B cell (primary cell): Measurements from ENCODE around the gene OTULINL. TPM values are rescaled to one million over a fixed set of nuclear protein-coding genes. Genes with fewer than 3 reads are reported as not detected.

Experiments
- ATAC-seq: fragments of 200-7000 bp; cut with Tn5 transposase; one replicate; pipeline ENCODE4 v1.10.0; 2021; ENCODE audit warnings: low read depth, mild to moderate bottlenecking, moderate number of reproducible peaks, moderate library complexity
- CTCF ChIA-PET: fragments of 350-600 bp; sonication (Branson Sonifier 250); formaldehyde crosslinking; loops from one replicate; lab custom pipeline; 2021; ENCODE audit warnings: antibody characterized with exemption, inconsistent platforms; lab: Charles Lee
- POLR2A ChIA-PET: fragments of 350-600 bp; sonication (Branson Sonifier 250); formaldehyde crosslinking; loops from one replicate; lab custom pipeline; 2021; ENCODE audit warnings: antibody characterized with exemption; lab: Charles Lee
- DNase-seq: peaks from one replicate; pipeline ENCODE4 v3.0.0; 2013
- H2AFZ ChIP-seq: 2 replicates; pipeline ENCODE4 v1.6.1; 2012; ENCODE audit warnings: mild to moderate bottlenecking, low read depth, low read length; ENCODE audit not compliant: insufficient read depth, poor library complexity, severe bottlenecking
- H3K27ac ChIP-seq, 2 donors: 1 replicate in 1 of 2; 2 replicates in 1 of 2; pipeline ENCODE4 v1.5.1; 2012 to 2013; ENCODE audit warnings: low read length in 2 of 2, mild to moderate bottlenecking in 2 of 2, moderate library complexity in 1 of 2
- H3K27me3 ChIP-seq, 4 experiments: fragments of 200-600 bp in 1 of 4; sonication (generic) in 1 of 4; replicated peaks in 1 of 4; 1 replicate in 2 of 4; 2 replicates in 2 of 4; pipeline versions ENCODE4 v1.6.1 to v1.7.0; 2013 to 2016; ENCODE audit warnings: low read length in 3 of 4, mild to moderate bottlenecking in 2 of 4, mixed read lengths in 1 of 4, moderate library complexity in 1 of 4; ENCODE audit not compliant: insufficient read depth in 4 of 4, control insufficient read depth in 3 of 4; ENCODE audit errors: control extremely low read depth in 1 of 4
- H3K36me3 ChIP-seq, 2 experiments: replicated peaks in 1 of 2; 1 replicate in 1 of 2; 2 replicates in 1 of 2; pipeline versions ENCODE4 v1.6.1 to v1.7.1; 2013; ENCODE audit warnings: low read length in 1 of 2; ENCODE audit not compliant: insufficient read depth in 2 of 2, control insufficient read depth in 1 of 2; ENCODE audit errors: control extremely low read depth in 1 of 2, extremely low read depth in 1 of 2
- H3K4me1 ChIP-seq, 2 donors: fragments of 200-600 bp in 1 of 2; sonication (generic) in 1 of 2; 1 replicate in 1 of 2; 2 replicates in 1 of 2; pipeline versions ENCODE4 v1.5.1 to v1.6.1; 2013 to 2017; ENCODE audit warnings: low read length in 2 of 2; ENCODE audit not compliant: control insufficient read depth in 2 of 2, insufficient read depth in 2 of 2
- H3K4me2 ChIP-seq: replicated peaks from 2 replicates; pipeline ENCODE3; 2012; ENCODE audit warnings: mild to moderate bottlenecking, low read depth, low read length; ENCODE audit not compliant: poor library complexity, severe bottlenecking
- H3K4me3 ChIP-seq, 5 experiments: fragments of 200-600 bp in 1 of 5; sonication (generic) in 1 of 5; 1 replicate in 3 of 5; 2 replicates in 2 of 5; pipeline versions ENCODE4 v1.5.1 to v1.7.0; 2011 to 2016; ENCODE audit warnings: low read length in 4 of 5, mild to moderate bottlenecking in 4 of 5, low read depth in 2 of 5, control low read depth in 1 of 5, moderate library complexity in 1 of 5; ENCODE audit not compliant: insufficient read depth in 1 of 5; ENCODE audit errors: control extremely low read depth in 1 of 5, extremely low read depth in 1 of 5
- H3K79me2 ChIP-seq: fragments of 200-600 bp; sonication (generic); one replicate; pipeline ENCODE4 v1.6.0; 2016; ENCODE audit warnings: low read length; ENCODE audit not compliant: control insufficient read depth, insufficient read depth
- H3K9ac ChIP-seq: fragments of 200-600 bp; sonication (generic); 2 replicates; pipeline ENCODE4 v1.6.1; 2017; ENCODE audit warnings: mild to moderate bottlenecking, low read length, moderate library complexity
- H3K9me3 ChIP-seq, 3 donors: one replicate each; pipeline versions ENCODE4 v1.6.1 to v1.7.1; 2013; ENCODE audit warnings: low read length in 2 of 3; ENCODE audit not compliant: control insufficient read depth in 2 of 3, insufficient read depth in 1 of 3; ENCODE audit errors: control extremely low read depth in 1 of 3
- H4K20me1 ChIP-seq: 2 replicates; pipeline ENCODE4 v1.6.0; 2012; ENCODE audit warnings: mild to moderate bottlenecking, low read length; ENCODE audit not compliant: insufficient read depth, control insufficient read depth, poor library complexity, severe bottlenecking
- H3K27ac Mint-ChIP-seq: one replicate; pipeline ENCODE4 v1.8.0; 2021; ENCODE audit warnings: mixed read lengths
- H3K27me3 Mint-ChIP-seq: one replicate; pipeline ENCODE4 v1.8.0; 2021; ENCODE audit warnings: mixed read lengths
- H3K4me1 Mint-ChIP-seq: one replicate; pipeline ENCODE4 v1.8.0; 2021; ENCODE audit warnings: mixed read lengths
- H3K4me3 Mint-ChIP-seq: one replicate; pipeline ENCODE4 v1.8.0; 2021; ENCODE audit warnings: mixed read lengths
- H3K9me3 Mint-ChIP-seq: one replicate; pipeline ENCODE4 v1.8.0; 2022; ENCODE audit warnings: mixed read lengths; ENCODE audit not compliant: insufficient read depth
- EZH2 ChIP-seq: IDR thresholded peaks from 2 replicates; pipeline ENCODE4 v1.6.1; 2012; ENCODE audit warnings: borderline replicate concordance, low read depth, mild to moderate bottlenecking, moderate library complexity, low read length; ENCODE audit not compliant: insufficient read depth, poor library complexity, severe bottlenecking
- WGBS: methylation state at CpG from one replicate; pipeline ENCODE4 v1.1.5; 2013; ENCODE audit warnings: missing lambda C conversion rate; ENCODE audit not compliant: insufficient coverage; 5-methylcytosine and 5-hydroxymethylcytosine counted together
- intact Hi-C: fragments of 100-400 bp; cut with micrococcal nuclease; formaldehyde crosslinking; loops from one replicate; pipeline ENCODE4 v1.10.0; 2022
- polyA plus RNA-seq: library from polyadenylated mRNA; depleted of rRNA; stranded (reverse); fragments of >200 nt; gene quantifications from 2 replicates; pipeline ENCODE4 v1.2.3, GENCODE V29; 2012
- total RNA-seq, 2 donors: library from RNA; stranded (reverse); fragments of 120-200 nt in 1 of 2; gene quantifications; 1 replicate in 1 of 2; 2 replicates in 1 of 2; pipeline versions ENCODE4 v1.2.3 to v1.2.4, GENCODE V29; 2013 to 2022
- TF ChIP-seq, protein P1 (sequence below): fragments of 200-600 bp; IDR thresholded peaks from one replicate; pipeline ENCODE4 v1.8.0; 2022; ENCODE audit warnings: antibody characterized with exemption, mild to moderate bottlenecking

Gene OTULINL
- total and polyA plus RNA-seq, 2 donors (not counting 1 experiment from before 2014, with no cell fraction given) = 0.33 to 0.81 TPM

DNA sequence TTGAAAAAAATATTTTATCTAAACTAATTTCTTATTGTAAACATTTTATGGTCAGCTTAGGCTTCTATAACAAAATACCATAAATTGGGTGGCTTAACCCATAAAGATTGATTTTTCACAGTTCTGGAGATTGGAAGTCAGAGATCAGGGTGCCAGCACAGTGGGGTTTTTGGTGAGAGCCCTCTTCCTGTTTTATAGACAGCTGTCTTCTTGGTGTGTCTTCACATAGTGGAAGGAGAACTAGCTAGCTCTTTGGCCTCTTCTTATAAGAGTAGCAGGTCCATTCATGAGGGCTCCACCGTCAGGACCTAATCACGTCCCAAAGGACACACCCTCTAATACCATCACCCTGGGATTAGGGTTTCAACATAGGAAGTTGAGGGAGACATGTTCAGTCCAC lies 26.6 kb downstream of the OTULINL start:
- intact Hi-C loops = no loop called here
- H3K9me3 Mint-ChIP-seq = no peaks in the 10 kb centered on the region
- no peak overlapping the region for H3K4me3 Mint-ChIP-seq
- ChIA-PET POLR2A (no interaction called here), CTCF (no interaction called here)
- no peaks in the 10 kb centered on the region for H3K36me3 ChIP-seq
- TF ChIP-seq, protein P1, sequence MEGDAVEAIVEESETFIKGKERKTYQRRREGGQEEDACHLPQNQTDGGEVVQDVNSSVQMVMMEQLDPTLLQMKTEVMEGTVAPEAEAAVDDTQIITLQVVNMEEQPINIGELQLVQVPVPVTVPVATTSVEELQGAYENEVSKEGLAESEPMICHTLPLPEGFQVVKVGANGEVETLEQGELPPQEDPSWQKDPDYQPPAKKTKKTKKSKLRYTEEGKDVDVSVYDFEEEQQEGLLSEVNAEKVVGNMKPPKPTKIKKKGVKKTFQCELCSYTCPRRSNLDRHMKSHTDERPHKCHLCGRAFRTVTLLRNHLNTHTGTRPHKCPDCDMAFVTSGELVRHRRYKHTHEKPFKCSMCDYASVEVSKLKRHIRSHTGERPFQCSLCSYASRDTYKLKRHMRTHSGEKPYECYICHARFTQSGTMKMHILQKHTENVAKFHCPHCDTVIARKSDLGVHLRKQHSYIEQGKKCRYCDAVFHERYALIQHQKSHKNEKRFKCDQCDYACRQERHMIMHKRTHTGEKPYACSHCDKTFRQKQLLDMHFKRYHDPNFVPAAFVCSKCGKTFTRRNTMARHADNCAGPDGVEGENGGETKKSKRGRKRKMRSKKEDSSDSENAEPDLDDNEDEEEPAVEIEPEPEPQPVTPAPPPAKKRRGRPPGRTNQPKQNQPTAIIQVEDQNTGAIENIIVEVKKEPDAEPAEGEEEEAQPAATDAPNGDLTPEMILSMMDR = no peak
- TF ChIP-seq EZH2 = no peak
- H3K27ac Mint-ChIP-seq = no peak overlapping the region
- ATAC-seq (no peak), DNase-seq (no peak)
- H3K4me1 Mint-ChIP-seq = no peaks in the 10 kb centered on the region
- no peak overlapping the region for H3K4me3 ChIP-seq
- H4K20me1 ChIP-seq = no peaks in the 10 kb centered on the region
- H3K27ac ChIP-seq = no peak overlapping the region
- no peaks in the 10 kb centered on the region for H3K79me2 ChIP-seq
- H3K27me3 ChIP-seq = no peaks in the 10 kb centered on the region
- H3K9me3 ChIP-seq = peaks cover 0 to 6% (median 0%) of the 10 kb centered on the region in 3 donors
- no peak overlapping the region for H3K9ac ChIP-seq
- H3K27me3 Mint-ChIP-seq = no peaks in the 10 kb centered on the region
- H2AFZ ChIP-seq = no peak overlapping the region
- WGBS = no CpG with 5 or more reads among the region's 2 CpGs
- H3K4me2 ChIP-seq = no peak overlapping the region
- H3K4me1 ChIP-seq = no peaks in the 10 kb centered on the region

DNA sequence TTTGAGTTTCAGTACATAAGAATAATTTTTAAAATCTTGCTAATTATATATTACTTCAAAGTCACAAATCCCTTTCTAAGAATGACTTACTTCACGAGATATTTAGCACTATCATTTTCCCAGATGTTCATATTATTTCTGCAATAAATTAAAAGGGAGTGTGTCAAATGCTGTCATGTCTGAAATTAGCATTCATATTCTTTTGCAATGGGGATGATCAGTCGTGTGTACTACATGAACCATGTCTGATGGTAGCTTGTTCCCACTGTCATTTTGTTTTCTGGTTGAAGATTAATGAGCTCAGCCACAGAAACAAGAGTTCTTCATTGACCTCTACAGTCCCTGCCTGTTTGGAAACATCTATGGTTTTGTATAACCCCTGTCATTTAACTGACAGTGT lies 30.1 kb downstream of the OTULINL start:
- H3K4me3 Mint-ChIP-seq = no peak overlapping the region
- no peak for DNase-seq
- ChIA-PET CTCF (no interaction called here), POLR2A (no interaction called here)
- no peak for TF ChIP-seq EZH2
- TF ChIP-seq, protein P1 = no peak
- H3K4me1 ChIP-seq = no peaks in the 10 kb centered on the region
- H3K36me3 ChIP-seq = no peaks in the 10 kb centered on the region
- no peaks in the 10 kb centered on the region for H3K27me3 ChIP-seq
- WGBS = no CpG with 5 or more reads among the region's 2 CpGs
- no peaks in the 10 kb centered on the region for H3K4me1 Mint-ChIP-seq
- no peak overlapping the region for H3K4me2 ChIP-seq
- ATAC-seq = no peak
- H3K79me2 ChIP-seq = no peaks in the 10 kb centered on the region
- no peaks in the 10 kb centered on the region for H3K9me3 ChIP-seq
- H3K27ac ChIP-seq = no peak overlapping the region
- H3K4me3 ChIP-seq = no peak overlapping the region
- H3K27me3 Mint-ChIP-seq = no peaks in the 10 kb centered on the region
- no peaks in the 10 kb centered on the region for H3K9me3 Mint-ChIP-seq
- intact Hi-C loops = no loop called here
- H3K9ac ChIP-seq = no peak overlapping the region
- no peak overlapping the region for H2AFZ ChIP-seq
- no peaks in the 10 kb centered on the region for H4K20me1 ChIP-seq
- no peak overlapping the region for H3K27ac Mint-ChIP-seq
